Measurements from ENCODE around the gene ZEB2. TPM values are rescaled to one million over a fixed set of nuclear protein-coding genes. Genes with fewer than 3 reads are reported as not detected.

Gene ZEB2
- total RNA-seq, 3 donors from 2014 or later, result 53.7 to 225 (median 83.2) TPM

DNA sequence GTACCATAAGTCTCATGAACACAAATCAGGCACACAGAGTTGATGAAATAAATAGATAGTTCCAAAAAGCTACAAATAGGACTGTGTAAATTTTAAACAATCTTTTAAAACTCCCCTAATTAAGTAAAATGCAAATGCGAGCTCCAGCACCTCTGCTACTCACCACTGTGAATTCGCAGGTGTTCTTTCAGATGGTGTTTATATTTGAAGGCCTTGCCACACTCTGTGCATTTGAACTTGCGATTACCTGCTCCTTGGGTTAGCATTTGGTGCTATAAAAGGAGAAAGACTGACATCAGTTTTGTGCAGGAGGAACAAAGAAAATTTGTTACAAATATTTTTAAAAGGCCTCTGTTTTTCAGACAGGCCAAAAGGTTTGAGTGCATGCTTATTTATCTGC lies 118.9 kb downstream of the ZEB2 start:
- TF ChIP-seq POLR2A (IDR thresholded peaks at IDR 0.05) (no peak), POLR2AphosphoS5 (IDR thresholded peaks at IDR 0.05) (no peak)
- TF ChIP-seq, protein P1, sequence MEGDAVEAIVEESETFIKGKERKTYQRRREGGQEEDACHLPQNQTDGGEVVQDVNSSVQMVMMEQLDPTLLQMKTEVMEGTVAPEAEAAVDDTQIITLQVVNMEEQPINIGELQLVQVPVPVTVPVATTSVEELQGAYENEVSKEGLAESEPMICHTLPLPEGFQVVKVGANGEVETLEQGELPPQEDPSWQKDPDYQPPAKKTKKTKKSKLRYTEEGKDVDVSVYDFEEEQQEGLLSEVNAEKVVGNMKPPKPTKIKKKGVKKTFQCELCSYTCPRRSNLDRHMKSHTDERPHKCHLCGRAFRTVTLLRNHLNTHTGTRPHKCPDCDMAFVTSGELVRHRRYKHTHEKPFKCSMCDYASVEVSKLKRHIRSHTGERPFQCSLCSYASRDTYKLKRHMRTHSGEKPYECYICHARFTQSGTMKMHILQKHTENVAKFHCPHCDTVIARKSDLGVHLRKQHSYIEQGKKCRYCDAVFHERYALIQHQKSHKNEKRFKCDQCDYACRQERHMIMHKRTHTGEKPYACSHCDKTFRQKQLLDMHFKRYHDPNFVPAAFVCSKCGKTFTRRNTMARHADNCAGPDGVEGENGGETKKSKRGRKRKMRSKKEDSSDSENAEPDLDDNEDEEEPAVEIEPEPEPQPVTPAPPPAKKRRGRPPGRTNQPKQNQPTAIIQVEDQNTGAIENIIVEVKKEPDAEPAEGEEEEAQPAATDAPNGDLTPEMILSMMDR (IDR thresholded peaks at IDR 0.05), result no peak
- DNase-seq (ENCODE audit: low spot score in 2 of 2), result no peak
- H3K27ac ChIP-seq, result no peak overlapping the region

DNA sequence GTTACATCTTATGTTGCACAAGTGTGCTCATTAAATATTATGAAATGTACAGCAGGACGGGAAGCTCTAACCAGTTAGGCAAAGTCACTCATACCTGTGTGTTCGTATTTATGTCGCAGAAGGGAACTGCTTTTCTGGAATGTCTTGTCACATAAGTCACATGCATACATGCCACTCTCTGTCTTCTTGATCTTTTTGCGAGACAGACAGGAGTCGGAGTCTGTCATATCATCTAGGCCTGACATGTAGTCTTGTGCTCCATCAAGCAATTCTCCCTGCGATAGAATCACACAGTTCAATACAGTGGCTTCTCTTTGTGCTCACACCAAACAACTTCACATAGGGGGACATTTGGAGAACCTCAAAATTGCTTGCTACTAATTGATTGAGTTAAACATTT lies 123.6 kb downstream of the ZEB2 start:
- intact Hi-C loops (cut with DNase I; ENCODE audit: low total_unique reads), result no loop called here
- no peak for DNase-seq (ENCODE audit: low spot score in 2 of 2)
- no peak overlapping the region for H3K4me3 ChIP-seq
- H3K36me3 ChIP-seq, result no peaks in the 10 kb centered on the region
- no peaks in the 10 kb centered on the region for H3K27me3 ChIP-seq
- H3K4me1 ChIP-seq, result no peaks in the 10 kb centered on the region
- no peaks in the 10 kb centered on the region for H3K9me3 ChIP-seq
- TF ChIP-seq, protein P1 (IDR thresholded peaks at IDR 0.05), result no peak
- TF ChIP-seq POLR2AphosphoS5 (IDR thresholded peaks at IDR 0.05), result no peak
- no peak for TF ChIP-seq POLR2A (IDR thresholded peaks at IDR 0.05)
- no peak overlapping the region for H3K27ac ChIP-seq

More for the DNA sequence above, 118.9 kb downstream of the ZEB2 start:
- no peaks in the 10 kb centered on the region for H3K36me3 ChIP-seq
- H3K4me3 ChIP-seq, result no peak overlapping the region
- intact Hi-C loops (cut with DNase I; ENCODE audit: low total_unique reads), result no loop called here
- no peaks in the 10 kb centered on the region for H3K27me3 ChIP-seq
- H3K4me1 ChIP-seq, result no peaks in the 10 kb centered on the region
- H3K9me3 ChIP-seq, result no peaks in the 10 kb centered on the region

DNA sequence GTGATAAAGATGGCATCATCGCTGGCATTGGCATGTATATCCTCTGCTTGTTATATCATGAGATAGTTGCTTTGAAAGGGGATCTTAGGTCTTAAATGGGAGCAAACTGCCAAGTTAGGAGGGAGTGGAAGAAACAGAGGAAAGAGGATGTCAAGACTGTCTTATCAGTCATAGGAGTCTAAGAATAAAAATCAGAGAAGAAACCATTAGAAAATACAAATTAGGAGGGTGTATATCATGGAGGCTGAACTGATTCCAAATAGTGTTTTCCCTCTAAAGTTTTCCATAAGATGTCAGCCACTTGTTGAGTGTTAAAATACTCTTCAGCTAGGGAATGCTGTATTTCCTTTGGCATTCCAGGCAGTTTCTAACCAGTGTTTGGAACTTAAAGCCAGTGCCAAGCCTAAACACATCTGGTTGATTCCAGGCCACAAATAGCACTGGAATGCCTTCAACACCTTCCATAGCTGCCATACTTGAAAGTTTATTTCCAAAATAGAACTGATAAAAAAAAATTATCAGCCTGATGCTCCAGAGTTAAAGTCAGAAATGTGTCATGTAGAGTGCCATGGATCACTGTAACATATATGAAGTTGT lies 129.4 kb downstream of the ZEB2 start:
- DNase-seq (ENCODE audit: low spot score in 2 of 2), result no peak
- H3K4me1 ChIP-seq, result no peaks in the 10 kb centered on the region
- TF ChIP-seq, protein P1 (IDR thresholded peaks at IDR 0.05), result no peak
- TF ChIP-seq POLR2AphosphoS5 (IDR thresholded peaks at IDR 0.05) (no peak), POLR2A (IDR thresholded peaks at IDR 0.05) (no peak)
- no peak overlapping the region for H3K27ac ChIP-seq
- H3K9me3 ChIP-seq, result no peaks in the 10 kb centered on the region
- no peaks in the 10 kb centered on the region for H3K27me3 ChIP-seq
- no peaks in the 10 kb centered on the region for H3K36me3 ChIP-seq
- H3K4me3 ChIP-seq, result no peak overlapping the region
- intact Hi-C loops (cut with DNase I; ENCODE audit: low total_unique reads), result loop anchor here (5.0 kb wide), 1 partner anchor 598 kb away; no protein-coding TSS in a partner anchor

DNA sequence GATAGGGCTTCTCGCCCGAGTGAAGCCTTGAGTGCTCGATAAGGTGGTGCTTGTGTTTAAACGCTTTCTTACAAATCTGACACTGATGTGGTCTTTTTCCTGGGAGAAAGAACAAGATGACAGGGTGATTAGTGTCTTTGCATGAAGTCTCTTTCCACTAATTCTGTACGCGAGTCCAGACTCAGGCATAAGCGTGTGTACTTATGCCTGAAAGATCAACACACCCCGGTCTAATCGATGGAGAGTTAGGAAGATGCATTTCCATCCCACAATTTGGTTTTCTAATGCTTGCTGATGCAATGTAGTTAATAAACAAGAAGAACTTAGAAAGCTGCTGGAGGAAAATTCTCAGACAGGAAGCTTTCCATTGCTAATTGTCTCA lies 130.0 kb downstream of the ZEB2 start:
- H3K36me3 ChIP-seq, result no peaks in the 10 kb centered on the region
- no peaks in the 10 kb centered on the region for H3K27me3 ChIP-seq
- H3K4me3 ChIP-seq, result peak overlapping the region in 2 of 3 donors; percentile 53 to 69
- H3K27ac ChIP-seq, result no peak overlapping the region
- TF ChIP-seq POLR2AphosphoS5 (IDR thresholded peaks at IDR 0.05) (no peak), POLR2A (IDR thresholded peaks at IDR 0.05) (no peak)
- TF ChIP-seq, protein P1 (IDR thresholded peaks at IDR 0.05), result no peak
- H3K9me3 ChIP-seq, result no peaks in the 10 kb centered on the region
- intact Hi-C loops (cut with DNase I; ENCODE audit: low total_unique reads), result loop anchor here (5.0 kb wide), 1 partner anchor 598 kb away; no protein-coding TSS in a partner anchor
- H3K4me1 ChIP-seq, result no peaks in the 10 kb centered on the region
- no peak for DNase-seq (ENCODE audit: low spot score in 2 of 2)

DNA sequence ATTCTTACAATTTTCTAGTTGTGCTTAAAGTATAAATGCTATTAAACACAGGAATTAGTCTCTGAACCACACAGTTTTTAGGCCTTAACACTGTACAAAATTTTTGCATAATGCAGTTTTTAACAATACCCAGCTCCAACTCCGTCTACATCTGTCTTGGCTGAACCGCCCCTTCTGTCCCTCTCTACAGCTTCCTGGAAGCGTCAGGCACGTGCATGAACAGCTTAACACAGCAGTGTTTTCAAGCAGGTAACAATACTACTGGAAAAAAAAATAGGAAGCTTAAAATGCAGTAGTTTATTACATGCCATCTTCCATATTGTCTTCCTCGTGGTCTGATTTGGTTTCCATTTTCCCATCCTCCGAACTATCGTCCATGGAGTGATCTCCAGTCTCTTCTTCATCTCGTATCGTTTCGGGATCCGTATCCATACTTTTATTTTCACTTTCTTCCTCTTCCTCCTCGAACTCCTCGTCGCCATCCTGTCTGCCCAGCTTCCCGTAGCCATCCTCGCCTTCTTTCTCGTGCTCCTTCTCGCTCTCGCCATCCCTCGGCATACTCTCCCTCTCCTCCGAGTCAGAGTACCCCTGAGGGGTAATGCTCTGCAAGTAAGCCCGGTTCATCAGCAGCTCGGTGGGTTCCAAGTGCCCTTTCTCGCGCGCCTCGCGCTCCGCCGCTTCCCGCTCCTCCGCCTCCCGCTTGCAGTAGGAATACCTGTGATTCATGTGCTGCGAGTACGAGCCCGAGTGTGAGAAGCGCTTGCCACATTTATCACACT lies 130.6 kb downstream of the ZEB2 start:
- peak overlapping the region in 2 of 3 donors; percentile 53 to 69 for H3K4me3 ChIP-seq
- H3K36me3 ChIP-seq, result no peaks in the 10 kb centered on the region
- DNase-seq (ENCODE audit: low spot score in 2 of 2), result no peak
- no peaks in the 10 kb centered on the region for H3K9me3 ChIP-seq
- TF ChIP-seq, protein P1 (IDR thresholded peaks at IDR 0.05), result no peak
- TF ChIP-seq POLR2AphosphoS5 (IDR thresholded peaks at IDR 0.05) (no peak), POLR2A (IDR thresholded peaks at IDR 0.05) (no peak)
- H3K4me1 ChIP-seq, result no peaks in the 10 kb centered on the region
- no peak overlapping the region for H3K27ac ChIP-seq
- no peaks in the 10 kb centered on the region for H3K27me3 ChIP-seq
- intact Hi-C loops (cut with DNase I; ENCODE audit: low total_unique reads), result no loop called here

Data from breast epithelium (tissue), 4 donors.